DMS153 treated with DMSO at 0.1 percent for 48 hours (cell line): ENCODE data around the gene CRISPLD2.

Source experiments
- DNase-seq: peaks from one replicate; lab custom pipeline; 2025; ENCODE audit not compliant: unreplicated experiment; lab: John Stamatoyannopoulos, UW

The CRISPLD2 gene

DNA sequence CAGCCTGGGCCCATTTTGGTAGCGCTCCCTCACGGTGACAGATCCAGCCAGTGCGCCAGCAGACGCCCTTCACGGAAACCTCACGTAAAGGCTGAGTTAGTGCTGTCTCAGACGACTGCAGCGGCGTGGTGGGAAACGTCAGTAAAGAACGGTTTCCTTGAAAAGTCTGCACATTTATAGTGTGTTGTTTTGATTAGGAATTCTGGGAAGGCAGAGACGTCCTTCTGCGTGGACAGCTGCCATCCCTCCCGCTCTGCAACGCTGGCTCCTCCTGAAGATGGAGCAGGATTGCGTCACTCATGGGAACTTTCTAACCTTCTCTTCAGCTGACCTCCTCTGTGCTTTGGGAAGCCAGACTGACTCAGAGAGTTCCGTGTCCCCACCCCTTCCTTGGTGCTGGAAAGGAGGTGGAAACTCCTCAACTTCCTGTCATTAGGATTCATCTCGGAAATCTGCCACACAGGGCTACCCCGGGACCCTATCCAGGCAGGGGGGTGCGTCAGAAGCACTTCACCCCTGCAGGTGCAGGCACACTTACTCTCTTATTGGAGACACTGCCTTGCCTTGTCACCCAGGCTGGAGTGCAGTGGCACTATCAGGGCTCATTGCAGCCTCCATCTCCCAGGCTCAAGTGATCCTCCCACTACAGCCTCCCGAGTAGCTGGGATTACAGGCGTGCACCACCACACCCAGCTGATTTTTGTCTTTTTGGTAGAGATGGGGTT, 24.3 kb upstream of the CRISPLD2 start:
- no peak for DNase-seq

DNA sequence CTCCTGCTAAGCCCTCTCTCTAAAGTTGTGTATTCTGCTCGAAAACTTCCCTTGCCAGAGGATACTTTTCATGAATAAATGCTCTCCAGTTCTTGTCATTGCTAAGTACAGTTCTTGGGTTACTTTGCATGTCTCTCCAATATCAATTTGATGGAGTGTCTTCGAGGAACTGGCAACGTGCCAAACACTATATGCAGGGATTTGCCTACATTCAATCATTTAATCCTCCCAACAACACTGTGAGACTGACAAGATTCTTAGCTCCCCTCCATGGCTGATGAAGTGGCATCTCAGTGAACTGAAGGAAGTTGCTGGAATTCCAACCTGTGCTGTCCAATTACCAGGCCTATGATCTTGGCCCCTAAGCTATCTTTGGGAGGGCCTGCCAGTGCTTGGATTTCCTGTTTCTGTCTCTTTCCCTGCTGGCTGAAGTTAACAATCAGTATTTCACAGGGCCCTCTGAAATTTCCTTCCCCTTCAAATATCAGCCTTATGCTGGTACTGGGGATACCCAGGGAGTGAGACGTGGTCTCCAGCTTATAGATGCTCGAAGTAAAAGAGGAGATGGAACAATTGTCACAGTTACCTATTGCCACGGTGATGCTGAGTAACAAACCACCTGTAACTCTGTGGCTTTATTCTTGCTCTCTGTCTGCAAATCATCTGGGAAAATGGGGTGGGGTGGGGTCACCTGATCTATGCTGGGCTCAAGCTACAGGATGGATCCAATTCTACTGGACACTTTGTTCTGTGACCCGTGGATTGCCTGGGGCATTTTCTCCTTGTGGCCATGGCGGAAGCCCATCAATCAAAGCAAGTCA, 19.4 kb upstream of the CRISPLD2 start:
- DNase-seq, result no peak

DNA sequence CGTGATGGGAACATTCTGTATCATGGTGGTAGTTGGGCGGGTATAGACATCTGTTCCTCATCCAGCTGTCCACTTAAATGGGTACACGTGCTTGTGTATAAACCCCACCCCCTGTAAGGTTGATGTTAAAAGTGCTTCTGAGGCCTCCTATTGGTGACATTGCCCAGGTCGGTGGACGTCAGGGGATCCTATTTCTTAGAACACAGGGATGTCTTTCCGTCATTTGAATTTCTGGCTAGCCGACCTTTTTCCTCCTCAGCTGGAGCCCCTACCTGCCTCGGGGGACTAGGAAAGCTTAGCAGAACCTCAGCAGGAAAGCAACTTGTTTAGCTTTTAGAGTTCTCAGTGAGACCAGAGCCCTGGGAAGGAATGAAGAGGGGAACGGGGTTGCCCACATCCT, 16.6 kb upstream of the CRISPLD2 start:
- no peak for DNase-seq

DNA sequence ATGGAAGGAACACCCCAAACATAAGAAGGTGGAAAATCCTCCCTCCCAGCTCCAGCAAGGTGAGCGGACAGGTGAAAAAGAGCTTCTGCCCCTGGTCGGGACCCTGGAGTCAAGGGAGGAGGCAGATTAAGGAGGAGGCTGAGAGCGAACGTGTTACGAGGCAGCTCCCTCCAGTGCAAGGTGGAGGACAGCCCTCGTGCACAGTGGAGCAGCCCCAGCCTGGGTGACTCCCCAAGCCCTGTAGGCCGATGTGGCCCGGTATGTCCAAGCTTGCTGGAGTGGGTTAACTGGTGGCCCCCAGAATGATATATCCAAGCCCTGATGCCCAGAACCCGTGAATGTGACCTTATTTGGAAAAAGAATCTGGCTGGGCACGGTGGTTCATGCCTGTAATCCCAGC, 15.5 kb upstream of the CRISPLD2 start:
- no peak for DNase-seq

DNA sequence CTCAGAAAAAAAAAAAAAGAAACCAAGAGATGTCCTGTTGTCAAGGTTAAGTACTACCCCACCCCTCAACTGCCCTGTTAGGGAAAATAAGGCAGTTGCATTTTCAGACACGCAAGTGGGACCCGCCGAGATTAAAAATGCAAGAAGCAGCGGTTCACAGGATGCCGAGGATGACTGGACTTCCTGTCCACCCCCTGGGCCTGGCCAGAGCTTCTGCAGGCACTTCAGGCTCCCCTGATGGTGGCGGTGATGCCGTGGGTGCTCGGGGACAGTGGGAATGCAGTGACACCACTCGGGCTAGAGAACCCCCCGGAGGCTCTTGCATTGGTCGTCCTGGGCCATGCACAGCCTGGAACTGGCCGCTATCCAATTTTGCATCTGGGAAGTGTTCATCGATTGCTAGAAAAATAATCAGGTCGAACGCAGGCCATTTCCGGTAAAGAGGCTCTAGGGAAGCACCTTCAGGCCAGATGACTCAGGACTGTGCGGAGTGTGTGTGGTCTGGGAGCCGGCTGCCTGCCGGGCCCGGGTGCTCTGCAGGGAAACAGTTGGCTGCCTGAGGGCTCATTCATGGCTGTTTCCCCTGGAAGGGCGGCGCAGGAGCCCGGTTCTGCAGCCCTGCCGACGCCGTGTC, 13.4 kb upstream of the CRISPLD2 start:
- DNase-seq, result no peak

DNA sequence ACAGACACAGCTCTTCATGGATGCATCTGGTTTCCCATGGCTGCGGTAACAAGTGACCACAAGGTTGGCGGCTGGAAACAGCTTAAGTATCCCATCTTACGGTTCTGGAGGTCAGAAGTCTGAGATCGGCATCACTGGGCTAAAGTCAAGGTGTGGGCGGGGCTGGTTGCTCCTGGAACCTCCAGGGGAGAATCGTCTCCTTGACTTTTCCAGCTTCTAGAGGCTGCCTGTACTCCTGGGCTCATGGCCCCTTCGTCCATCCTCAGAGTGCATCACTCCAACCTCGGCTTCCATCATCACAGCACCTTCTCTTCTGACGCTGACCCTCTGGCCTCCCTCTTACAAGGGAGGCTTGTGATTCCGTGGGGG, 12.9 kb upstream of the CRISPLD2 start:
- no peak for DNase-seq

DNA sequence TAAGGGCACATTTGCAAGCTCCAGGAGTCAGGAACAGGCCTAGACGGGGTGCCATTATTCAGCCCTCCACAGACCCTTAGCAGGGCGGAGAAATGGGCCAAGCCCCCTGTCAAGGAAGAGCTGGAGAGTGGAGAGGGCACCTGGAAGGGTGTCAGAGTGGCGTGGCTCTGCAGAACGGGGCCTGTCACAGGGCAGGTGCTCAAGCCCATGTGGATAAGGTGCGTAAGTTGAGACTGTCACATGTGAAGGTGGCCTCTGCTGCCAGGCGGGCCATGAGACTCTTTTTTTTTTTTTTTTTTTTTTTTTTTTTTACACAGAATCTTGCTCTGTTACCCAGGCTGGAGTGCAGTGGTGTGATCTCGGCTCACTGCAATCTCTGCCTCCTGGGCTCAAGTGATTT, 12.0 kb upstream of the CRISPLD2 start:
- DNase-seq, result no peak

DNA sequence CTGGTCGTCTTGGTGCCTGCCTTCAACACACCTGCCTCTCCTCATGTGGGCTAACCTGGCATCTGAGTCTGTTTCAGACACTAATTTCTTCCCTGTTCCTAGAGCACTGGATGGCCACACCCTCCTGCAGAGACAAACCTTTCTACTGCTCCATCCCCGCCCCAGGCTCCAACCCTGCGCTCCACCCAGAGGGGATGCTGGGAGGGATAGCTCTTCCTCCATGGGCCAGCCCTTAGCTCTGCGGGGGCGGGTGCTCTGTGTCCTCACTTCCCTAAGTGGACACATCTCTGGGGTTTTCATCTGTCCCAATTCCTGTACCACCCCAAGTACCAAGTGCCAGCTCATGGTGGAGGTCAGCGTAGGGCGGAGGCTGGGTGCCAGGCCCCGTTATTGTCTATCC, 11.0 kb upstream of the CRISPLD2 start:
- DNase-seq, result no peak

DNA sequence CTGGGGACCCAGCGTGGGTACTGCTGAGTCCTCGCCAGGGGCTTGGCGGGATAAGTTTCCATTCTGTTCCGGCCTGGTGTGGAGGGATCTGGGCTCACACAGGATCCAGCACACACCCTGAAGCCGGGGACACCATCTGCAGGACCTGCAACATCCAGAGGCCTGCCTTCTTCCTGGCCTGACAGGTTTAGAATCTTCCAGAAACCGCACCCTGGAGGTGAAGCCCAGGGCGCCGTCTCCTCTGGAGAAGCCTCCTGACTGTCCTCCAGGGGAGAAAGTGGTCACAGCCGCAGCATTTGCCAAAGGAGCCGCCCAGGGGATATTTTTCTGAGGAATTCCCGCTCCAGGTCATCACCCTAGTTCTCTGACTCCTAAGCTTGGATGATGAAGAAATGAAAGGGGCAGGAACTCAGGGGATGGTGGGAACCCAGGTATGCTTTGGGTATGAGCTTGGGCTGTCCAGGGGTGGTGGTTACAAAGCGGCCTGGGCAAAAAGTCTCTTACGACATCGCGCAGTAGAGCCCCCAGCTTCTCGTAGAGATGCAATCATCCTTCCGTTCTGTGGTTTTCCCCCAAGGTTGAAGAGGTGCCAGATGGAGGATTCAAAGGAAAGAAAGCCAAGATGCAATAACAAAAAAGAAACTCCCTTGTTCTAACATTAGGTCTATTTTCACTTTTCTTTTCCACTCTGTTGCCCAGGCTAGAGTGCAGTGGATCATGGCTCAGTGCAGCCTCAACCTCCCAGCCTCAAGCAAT, 9.1 kb upstream of the CRISPLD2 start:
- no peak for DNase-seq

DNA sequence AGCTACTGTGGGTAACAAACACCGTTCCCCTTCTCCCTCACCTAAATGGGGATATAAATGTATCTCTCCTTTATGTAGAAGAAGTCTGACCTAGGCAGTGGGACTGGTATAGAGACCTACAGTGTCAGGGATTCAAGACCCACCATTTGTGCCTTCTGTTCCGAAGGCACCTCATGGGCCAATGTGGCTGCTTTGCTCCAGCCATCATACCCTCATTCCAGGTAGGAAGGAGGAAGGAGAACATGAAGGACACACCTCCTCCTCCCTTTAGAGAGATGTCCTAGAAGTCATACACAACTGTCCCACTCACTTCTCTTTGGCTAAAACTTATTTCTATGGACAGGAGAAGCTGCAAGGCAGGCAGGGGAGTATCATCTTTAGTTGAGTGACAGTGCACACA, 8.3 kb upstream of the CRISPLD2 start:
- no peak for DNase-seq

DNA sequence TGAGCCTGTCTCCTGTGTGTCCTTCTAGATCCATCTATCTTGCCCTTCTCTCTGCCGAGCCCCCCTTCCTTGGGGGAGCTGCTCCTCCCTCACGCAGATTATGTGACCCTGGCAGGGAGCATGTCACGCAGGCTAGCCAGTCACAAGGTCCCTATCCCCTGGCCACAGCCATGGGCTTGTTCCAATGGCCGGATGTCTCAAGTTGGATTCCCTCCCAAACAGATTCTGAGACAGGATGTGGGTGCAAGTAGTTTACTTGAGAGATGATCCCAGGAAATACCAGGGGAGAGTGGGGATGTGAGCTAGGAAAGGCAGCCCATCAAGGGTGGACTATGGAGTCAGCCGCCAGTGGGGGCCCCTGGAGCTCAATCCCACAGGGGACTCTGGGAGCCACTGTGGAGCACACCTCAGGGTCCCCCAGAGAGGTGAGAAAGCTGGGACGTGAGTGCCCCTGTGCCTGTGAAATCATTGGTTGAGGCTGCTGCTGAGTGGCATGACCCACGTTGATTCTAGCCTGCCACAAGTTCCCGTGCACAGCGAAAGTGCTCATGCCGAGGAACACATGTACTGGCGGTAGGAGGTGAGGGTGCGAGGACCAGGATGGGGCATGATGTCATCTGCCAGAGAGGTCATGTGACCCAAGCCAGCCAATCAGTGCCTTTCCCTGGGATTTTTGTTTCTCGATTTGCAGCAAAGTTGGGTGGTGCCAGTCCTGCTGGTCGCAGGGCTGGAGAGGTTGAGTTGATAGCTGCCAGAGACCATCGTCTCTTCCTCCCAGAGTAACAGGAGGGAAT, 6.4 kb upstream of the CRISPLD2 start:
- no peak for DNase-seq

DNA sequence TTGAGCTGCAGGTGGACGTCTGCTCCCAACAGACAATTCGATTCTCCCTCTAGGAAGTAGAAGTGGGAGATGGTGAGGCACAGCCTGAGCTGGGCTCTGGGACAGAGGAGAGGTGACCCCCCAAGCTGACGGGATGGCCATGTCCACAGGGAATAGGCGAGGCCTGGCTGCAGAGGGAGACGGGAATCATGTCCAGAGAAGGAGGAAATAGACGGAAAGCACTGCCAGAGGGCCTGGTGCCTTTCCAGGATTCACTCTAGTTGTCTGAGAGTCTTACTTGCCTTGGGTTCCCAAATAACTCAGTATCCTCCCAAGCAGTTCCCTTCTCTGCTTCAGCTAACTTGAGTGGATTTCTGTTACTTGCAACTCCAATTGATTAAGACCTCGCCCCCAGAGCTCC, 4.3 kb upstream of the CRISPLD2 start:
- no peak for DNase-seq

DNA sequence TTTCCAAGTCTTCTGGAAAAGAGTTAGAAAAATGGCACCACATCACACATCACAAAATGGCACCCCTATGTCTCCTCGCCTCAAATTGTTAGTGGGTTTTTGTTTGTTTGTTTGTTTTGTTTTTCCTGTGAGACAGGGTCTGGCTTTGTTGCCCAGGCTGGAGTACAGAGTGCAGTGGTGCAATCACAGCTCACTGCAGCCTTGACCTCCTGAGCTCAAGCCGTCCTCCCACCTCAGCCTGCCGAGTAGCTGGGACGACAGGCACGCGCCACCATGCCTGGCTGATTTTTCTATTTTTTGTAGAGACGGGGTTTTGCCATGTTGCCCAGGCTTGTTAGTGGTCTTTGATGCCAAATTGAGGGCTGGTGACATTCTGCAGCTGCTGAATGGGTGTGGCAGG, 3.8 kb upstream of the CRISPLD2 start:
- DNase-seq, result no peak

DNA sequence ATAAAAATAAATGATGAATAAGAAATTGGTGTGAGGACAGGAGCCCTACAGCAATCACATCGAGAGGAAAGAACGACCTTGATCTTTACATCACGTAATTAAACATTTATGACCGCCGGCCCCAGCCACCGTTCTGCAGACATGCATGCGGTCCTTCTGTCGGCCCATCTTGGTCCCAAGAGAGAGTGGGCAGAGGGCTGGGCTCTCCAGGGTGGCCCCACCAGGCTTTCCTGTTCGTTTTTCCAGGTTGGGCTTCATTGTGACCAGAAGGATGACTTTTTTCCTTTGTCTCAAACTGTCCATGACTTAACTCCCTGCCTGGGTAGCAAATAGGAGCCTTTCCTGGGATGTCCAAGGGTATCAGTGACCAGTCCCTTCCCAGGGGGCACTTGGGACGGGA, 3.3 kb upstream of the CRISPLD2 start:
- no peak for DNase-seq

DNA sequence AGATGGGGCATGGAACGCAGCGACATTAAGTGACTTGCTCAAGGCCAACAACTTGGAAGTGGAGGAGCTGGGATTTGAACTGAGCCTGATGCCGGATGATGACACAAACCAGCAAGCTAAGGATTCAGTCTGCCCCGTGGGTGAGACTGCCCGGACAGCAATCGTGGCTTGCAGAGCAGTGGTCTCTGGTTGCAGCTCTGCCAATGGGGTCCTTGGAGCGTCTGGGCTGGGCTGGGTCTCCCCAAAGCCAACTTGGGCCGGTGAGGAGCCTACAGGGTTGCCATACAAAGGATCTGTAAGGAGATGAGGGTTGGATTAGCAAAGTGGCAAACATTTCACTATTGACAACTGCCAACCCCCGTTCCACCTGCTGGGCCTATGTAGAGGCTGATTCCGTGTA, 2.6 kb upstream of the CRISPLD2 start:
- no peak for DNase-seq

DNA sequence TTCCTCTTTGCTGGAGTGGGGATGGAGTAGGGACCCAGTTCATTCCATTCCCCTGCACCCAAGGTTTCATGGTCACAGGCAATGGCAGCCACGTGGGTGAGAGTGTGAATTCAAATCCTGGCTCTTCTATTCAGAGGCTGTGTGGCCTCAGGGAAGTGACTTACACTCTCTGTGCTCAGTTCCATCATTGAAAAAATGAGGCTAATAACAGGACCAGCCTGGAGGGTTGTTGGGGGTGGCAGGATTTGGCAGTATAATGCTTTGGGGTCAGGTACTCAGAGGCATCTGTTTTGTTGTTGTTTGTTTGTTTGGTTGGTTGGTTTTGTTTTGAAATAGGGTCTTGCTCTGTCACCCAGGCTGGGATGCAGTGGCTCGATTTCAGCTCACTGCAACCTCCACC, 2.2 kb upstream of the CRISPLD2 start:
- no peak for DNase-seq

DNA sequence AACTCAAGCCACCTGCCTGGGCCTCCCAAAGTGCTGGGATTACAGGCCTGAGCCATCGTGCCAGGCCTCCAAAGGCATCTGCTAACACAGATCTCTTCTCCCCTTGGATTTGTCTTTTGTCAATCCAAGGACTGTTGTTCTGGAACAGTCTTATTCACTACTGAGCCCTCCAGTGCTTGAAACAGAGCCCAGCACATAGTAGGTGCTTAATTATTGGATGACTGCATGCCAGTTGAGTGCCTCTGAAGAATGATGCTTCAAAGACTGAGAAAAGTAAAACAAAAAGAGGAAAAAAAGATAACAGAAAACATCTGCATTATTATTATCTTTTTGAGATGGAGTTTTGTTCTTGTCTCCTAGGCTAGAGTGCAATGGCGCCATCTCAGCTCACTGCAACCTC, 1.7 kb upstream of the CRISPLD2 start:
- DNase-seq, result no peak

DNA sequence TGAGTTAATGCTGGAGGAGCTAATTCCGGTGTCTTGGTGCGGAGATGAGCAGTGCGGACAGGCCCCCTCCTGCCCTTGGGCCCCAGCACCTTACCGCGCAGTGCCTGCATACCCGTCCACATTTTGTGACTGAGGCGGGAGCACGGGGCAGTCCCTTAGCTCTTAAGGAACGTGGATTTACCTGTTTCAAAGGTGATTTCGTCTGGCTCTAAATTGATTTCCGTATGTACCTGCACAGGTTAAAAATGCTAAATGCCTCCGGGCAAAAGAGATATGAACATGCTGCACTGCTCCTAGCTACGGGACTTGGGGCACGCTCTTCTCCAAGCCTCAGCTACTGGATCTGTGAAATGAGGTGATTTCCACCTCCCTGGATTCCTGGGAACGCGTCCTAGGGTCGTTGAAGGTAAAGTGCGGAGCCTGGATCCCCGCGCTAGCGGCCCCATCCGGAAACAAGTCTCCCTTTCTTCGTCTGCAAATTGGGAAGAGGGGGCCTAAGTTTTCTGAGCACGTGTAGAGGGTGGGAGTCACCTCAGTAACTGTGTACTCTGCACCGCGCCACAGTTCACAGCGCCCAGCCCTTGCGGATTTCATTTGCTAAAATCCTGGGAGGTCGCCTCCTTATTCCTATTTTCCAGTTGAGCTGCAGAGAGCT, 669 bp upstream of the CRISPLD2 start:
- DNase-seq, result no peak

DNA sequence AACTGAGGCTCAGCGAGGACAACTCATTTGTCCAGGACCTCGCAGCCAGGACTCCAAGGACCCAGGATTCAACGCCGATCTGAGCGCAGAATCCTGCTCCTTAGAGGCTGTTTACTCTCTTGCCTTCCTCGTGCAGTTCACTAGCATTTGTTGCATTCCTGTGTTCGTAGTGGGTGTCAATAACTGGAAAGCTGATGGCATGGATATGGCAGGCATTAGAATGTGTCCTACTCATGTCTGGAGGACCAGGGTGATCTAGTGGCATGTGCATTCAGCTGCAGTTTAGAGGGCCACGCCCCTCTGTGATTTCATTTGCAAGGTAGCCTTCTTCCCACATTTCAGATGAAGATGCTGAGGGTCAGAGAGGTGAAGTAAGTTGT, 510 bp downstream of the CRISPLD2 start:
- no peak for DNase-seq

DNA sequence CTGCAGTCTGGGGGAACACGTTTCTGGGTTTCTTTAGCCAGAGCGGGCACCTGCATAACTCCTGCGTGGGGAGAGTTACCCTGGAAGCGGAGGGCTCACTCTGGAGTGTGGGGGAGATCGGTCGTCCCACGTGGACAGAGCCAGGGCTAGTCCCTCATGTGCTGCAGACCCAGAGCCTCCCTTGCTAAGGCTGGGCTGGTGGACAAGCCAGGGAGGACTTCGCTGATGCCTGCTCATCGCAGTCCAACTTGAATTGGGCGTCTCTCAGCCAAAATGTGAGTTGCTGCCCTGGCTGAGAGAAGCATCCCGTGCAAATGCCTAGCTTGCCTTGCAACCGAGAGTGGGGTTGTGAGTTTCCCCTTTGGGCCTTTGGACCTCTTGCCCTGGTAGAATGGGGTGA, 986 bp downstream of the CRISPLD2 start:
- DNase-seq, result no peak
